GM19395 (cell line): ENCODE measurements around the gene PNMA6E.
"Not testable (repeated sequence)": the region's sequence is repeated elsewhere in the genome, so short reads cannot be mapped to it uniquely, and the experiment has no call there.

ENCODE experiments used
- ATAC-seq: cut with Tn5 transposase; IDR thresholded peaks from one replicate; pipeline ENCODE4 v1.9.1; 2021; ENCODE audit warnings: mild to moderate bottlenecking, moderate library complexity; ENCODE audit not compliant: unreplicated experiment

PNMA6E gene

GRCh38 chrX:153387987-153388721, 13.0 kb downstream of the PNMA6E start:
- no peak for ATAC-seq

DNA sequence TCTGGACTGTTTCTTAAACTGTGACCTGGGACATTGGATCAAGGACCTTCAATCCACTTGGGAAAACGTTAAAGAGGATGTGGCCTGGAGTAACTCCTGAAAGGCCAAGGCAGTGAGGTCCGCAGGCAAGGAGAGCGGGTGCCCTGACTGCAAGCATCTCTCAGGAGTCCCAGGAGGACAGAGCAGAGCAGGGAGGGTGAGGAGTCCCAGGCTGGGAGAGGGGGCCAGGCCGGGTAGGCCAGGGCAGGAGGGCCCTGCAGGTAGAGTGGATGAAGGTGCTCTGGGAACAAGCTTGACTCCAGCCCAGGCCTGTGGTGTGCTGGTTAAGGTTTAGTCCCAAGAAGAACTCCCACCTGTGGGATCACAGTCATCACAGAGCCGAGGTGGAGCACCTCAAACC, 13.8 kb downstream of the PNMA6E start:
- no peak for ATAC-seq

GRCh38 chrX:153386097-153386496, 15.1 kb downstream of the PNMA6E start:
- no peak for ATAC-seq

GRCh38 chrX:153384973-153385372, 16.2 kb downstream of the PNMA6E start:
- ATAC-seq, result not testable (repeated sequence)

DNA sequence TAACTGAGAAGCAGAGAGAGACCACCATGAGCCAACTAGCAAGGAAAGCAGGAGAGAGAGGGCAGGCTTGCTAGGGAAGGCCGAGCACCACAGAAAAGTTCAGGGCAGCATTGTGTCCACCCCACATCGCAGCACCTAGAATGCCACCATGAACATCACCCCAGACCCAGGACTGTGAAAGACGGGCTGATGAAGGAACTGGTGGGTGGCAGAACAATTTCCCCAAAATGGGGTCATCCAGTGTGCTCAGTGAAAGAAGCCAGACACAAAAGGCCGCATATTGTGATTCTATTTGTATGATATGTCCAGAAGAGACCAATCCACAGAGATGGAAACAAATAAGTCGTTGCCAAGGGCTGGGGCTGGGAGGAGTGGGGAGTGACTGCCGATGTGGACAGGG, 16.8 kb downstream of the PNMA6E start:
- no peak for ATAC-seq

DNA sequence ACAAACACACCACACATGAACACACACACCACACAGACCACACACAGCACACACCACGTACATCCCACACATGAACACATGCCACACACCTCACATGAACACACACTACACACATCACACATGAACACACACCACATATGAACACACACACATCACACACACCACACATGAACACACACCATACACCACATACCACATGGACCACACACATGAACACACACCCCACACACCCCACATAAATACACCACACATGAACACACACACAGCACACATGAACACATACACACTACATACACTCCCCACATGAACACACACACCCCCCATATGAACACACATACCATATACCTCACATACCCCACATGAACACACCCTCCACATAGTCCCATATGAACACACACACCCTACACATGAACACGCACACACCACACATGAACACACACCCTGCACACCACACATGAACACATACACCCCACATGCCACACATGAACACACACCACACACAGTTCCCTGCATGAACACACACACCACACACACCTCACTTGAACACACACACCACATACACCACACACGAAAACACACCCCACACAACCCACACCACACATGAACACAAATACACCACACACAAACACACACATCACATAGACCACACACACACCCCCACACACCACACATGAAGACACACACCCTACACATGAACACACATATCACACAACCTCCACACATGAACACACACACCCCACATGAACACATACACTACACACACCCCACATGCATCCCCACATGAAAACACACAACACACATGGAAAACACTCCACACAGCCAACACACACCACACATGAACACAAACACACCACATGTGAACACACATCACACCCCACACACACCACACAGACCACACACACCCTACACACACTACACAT, 18.3 kb downstream of the PNMA6E start:
- ATAC-seq, result no peak

- ATAC-seq, result no peak
Measured at GRCh38 chrX:153381684-153382532, 19.2 kb downstream of the PNMA6E start.

DNA sequence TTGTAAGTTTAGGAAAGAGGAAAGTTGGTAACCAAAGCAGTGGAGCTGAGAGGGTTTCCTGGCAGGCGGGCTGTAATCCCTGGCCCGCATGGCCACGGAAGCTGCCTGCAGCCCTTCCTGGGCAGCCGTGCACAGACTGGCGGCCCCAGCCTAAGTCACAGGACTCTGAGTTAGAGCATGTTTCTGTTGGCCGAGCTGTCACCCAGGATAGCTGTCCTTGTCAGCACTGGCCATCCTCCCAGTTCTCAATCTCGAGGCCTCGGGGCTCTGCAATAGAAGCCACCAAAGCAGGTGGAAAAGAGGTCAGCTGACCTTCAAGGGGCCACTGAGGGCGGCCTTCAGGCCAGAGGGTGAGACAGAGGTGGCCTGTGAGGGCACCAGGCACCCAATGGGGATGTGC, 20.5 kb downstream of the PNMA6E start:
- ATAC-seq, result no peak

- ATAC-seq, result no peak
Measured at GRCh38 chrX:153379971-153380581, 21.1 kb downstream of the PNMA6E start.

DNA sequence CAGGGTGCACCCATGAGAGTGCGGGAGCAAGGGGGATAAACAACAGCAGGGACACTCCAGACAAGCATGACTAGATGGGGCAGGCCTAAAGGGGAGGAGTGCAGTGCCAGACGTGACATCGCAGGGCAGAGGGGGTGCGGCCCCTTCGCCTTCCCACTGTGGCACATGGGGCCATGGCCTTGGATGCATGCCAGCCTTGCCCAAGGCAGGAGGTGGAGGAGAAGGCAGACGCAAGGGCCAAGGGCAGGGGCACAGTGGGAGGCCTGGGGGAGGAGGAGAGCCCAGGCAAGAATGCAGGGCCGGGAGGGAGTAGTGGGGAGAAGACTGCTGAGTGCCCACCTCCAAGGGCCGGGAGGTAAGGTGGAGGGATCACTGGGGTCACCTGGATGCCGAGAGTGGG, 21.6 kb downstream of the PNMA6E start:
- no peak for ATAC-seq

GRCh38 chrX:153378607-153379006, 22.5 kb downstream of the PNMA6E start:
- ATAC-seq, result no peak

- no peak for ATAC-seq
Measured at GRCh38 chrX:153377727-153378126, 23.4 kb downstream of the PNMA6E start.

- no peak for ATAC-seq
Measured at GRCh38 chrX:153375571-153375970, 25.6 kb downstream of the PNMA6E start.

- no peak for ATAC-seq
Measured at GRCh38 chrX:153374426-153374825, 26.7 kb downstream of the PNMA6E start.

GRCh38 chrX:153372949-153373348, 28.2 kb downstream of the PNMA6E start:
- ATAC-seq, result no peak

- ATAC-seq, result no peak
Measured at GRCh38 chrX:153371256-153371655, 29.9 kb downstream of the PNMA6E start.

DNA sequence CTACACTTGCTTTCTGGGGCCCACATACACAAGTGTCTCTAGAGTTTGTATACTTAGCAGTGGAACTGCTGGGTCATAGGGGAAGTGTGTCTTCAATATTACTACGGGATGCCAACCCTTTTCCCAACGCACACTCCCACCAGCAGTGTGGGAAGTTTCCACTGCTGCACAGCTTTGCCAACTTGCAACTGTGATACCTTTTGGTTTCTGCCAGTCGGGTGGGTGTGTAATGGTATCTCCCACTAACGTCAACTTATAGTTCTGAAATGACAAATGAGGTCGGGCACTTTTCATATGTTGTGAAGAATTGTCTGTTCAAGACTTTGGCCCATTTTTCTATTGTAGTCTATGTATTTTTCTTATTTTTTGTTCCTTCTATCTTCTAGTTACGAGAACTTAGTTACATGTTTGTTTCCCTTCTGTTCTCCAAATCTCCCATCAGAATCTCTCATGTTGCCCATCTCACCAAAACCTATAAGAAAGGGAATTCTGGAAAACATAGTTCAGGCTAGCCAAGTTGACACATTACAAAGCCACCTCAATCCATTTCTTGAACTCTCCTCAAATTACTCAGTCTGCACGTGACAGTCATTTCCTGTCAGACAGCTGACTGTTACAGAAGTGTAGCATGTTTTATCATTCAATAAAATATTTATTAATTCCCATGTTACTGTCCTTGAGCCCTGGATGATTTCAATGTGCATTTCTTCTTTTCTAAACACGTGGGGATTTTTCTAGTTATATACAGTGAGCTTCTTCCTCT, 30.7 kb downstream of the PNMA6E start:
- ATAC-seq, result no peak

DNA sequence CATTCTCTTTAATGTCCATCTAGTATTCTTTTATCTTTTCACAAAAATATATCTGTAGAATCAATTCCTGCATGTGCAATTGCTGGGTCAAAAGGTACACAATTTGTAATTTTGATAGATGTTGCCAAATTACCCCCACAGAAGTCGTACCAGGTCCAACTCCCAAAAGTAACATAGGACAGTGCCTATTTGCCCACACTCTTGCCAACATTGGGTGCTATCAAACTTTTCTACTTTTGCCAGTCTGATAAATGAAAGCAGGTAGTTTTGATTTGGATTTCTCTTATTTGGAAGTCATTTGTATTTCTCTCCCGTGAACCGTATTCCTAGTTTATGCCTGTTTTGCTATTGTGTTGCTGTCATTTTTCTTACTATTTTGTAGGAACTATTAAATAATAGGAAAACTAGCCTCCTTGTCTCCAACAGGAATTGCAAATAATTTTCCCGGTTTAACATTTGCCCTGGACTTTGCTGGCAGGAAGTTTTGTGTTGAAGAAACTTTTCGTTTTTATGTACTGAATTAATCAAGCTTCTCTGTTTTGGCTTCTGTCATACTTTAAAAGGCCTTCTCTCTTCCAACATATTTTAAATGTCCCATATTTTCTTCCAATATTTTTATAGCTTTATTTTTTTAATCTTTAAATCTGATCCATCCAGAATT, 34.1 kb downstream of the PNMA6E start:
- no peak for ATAC-seq

GRCh38 chrX:153366119-153366518, 35.0 kb downstream of the PNMA6E start:
- no peak for ATAC-seq
